HepG2 (cell line): Measurements from ENCODE around the gene TMEM125. TPM values are rescaled to one million over a fixed set of nuclear protein-coding genes. Genes with fewer than 3 reads are reported as not detected.

ENCODE experiments used
- ARNTL ChIP-seq: sonication (generic); formaldehyde crosslinking; IDR thresholded peaks from 2 replicates; pipeline ENCODE4 v1.4.0; 2020; ENCODE audit warnings: mild to moderate bottlenecking, missing genetic modification reagents
- EP300 ChIP-seq, 3 experiments: sonication (generic) in 1 of 3; formaldehyde crosslinking in 1 of 3; IDR thresholded peaks; 2 replicates each; pipeline versions ENCODE4 v1.5.1 to v1.6.1; 2011 to 2020; ENCODE audit warnings: low read depth in 2 of 3, low read length in 2 of 3, borderline replicate concordance in 1 of 3, improper control_type of control experiment in 1 of 3, mild to moderate bottlenecking in 1 of 3, missing genetic modification reagents in 1 of 3, moderate library complexity in 1 of 3
- FOSL2 ChIP-seq: sonication (generic); formaldehyde crosslinking; IDR thresholded peaks from 2 replicates; pipeline ENCODE4 v1.4.0; 2020; ENCODE audit warnings: missing genetic modification reagents
- GABPB1 ChIP-seq: IDR thresholded peaks from 2 replicates; pipeline ENCODE4 v1.6.1; 2016; ENCODE audit warnings: mild to moderate bottlenecking, missing genetic modification reagents, moderate library complexity, missing compliant biosample characterization
- MAZ ChIP-seq, 2 experiments: sonication (generic) in 1 of 2; formaldehyde crosslinking in 1 of 2; IDR thresholded peaks; 2 replicates each; pipeline versions ENCODE4 v1.5.0 to v1.6.1; 2012 to 2020; ENCODE audit warnings: low read depth in 2 of 2, mild to moderate bottlenecking in 2 of 2, borderline replicate concordance in 1 of 2, improper control_type of control experiment in 1 of 2, low read length in 1 of 2, missing genetic modification reagents in 1 of 2, moderate library complexity in 1 of 2
- ZFP1 ChIP-seq: IDR thresholded peaks from 2 replicates; pipeline ENCODE4 v1.6.1; 2016
- ZNF232 ChIP-seq: sonication (generic); formaldehyde crosslinking; IDR thresholded peaks from 2 replicates; pipeline ENCODE4 v1.4.0; 2020; ENCODE audit warnings: missing genetic modification reagents, borderline replicate concordance
- ZNF292 ChIP-seq: sonication (generic); formaldehyde crosslinking; IDR thresholded peaks from 2 replicates; pipeline ENCODE4 v1.8.1; 2022; ENCODE audit warnings: mild to moderate bottlenecking, low read depth, missing genetic modification reagents, borderline replicate concordance
- ZNF562 ChIP-seq: sonication (generic); formaldehyde crosslinking; IDR thresholded peaks from 2 replicates; pipeline ENCODE4 v1.8.0; 2022; ENCODE audit warnings: missing genetic modification reagents, borderline replicate concordance
- ZNF674 ChIP-seq: sonication (generic); formaldehyde crosslinking; IDR thresholded peaks from 2 replicates; pipeline ENCODE4 v1.5.0; 2020; ENCODE audit warnings: low read depth, mild to moderate bottlenecking, missing genetic modification reagents
- ZNF747 ChIP-seq: sonication (generic); formaldehyde crosslinking; IDR thresholded peaks from 2 replicates; pipeline ENCODE4 v1.8.1; 2023; ENCODE audit warnings: missing genetic modification reagents, mild to moderate bottlenecking, borderline replicate concordance
- polyA plus RNA-seq, 8 experiments: library from polyadenylated mRNA; depleted of rRNA in 3 of 8; stranded (reverse) in 7 of 8; unstranded in 1 of 8; fragments of >200 nt; fragmentation: Illumina TruSeq in 4 of 8; extraction: Trizol in 4 of 8; gene quantifications; 2 replicates each; pipeline versions ENCODE4 v1.2.1 to v1.2.3, GENCODE V29; 2011 to 2016; ENCODE audit warnings: low read depth in 4 of 8, missing spikeins in 1 of 8, mixed read lengths in 1 of 8; ENCODE audit not compliant: insufficient read depth in 1 of 8
- total RNA-seq, 5 experiments: library from RNA; depleted of rRNA; stranded (reverse); fragments of >200 nt; fragmentation: Illumina TruSeq; extraction: Trizol; gene quantifications; 2 replicates each; pipeline ENCODE4 v1.2.3, GENCODE V29; 2016; ENCODE audit warnings: low read depth in 1 of 5
- TF ChIP-seq, protein P1 (sequence below): sonication (generic); formaldehyde crosslinking; IDR thresholded peaks from 2 replicates; pipeline ENCODE4 v1.4.0; 2020; ENCODE audit warnings: missing genetic modification reagents
- TF ChIP-seq, protein P2 (sequence below): sonication (generic); formaldehyde crosslinking; IDR thresholded peaks from 2 replicates; pipeline ENCODE4 v1.5.1; 2020; ENCODE audit warnings: mild to moderate bottlenecking, moderate library complexity, missing genetic modification reagents
- TF ChIP-seq, protein P3 (sequence below): IDR thresholded peaks from 2 replicates; pipeline ENCODE4 v1.6.1; 2016; ENCODE audit warnings: missing genetic modification reagents, missing compliant biosample characterization
- TF ChIP-seq, protein P4 (sequence below): IDR thresholded peaks from 2 replicates; pipeline ENCODE4 v1.6.1; 2016; ENCODE audit warnings: mild to moderate bottlenecking

The TMEM125 gene
- total and polyA plus RNA-seq, 2 of the 13 experiments (the other 11 are each of a cell fraction or from before 2014, with no cell fraction given): 0.03 TPM; not detected in 1

DNA sequence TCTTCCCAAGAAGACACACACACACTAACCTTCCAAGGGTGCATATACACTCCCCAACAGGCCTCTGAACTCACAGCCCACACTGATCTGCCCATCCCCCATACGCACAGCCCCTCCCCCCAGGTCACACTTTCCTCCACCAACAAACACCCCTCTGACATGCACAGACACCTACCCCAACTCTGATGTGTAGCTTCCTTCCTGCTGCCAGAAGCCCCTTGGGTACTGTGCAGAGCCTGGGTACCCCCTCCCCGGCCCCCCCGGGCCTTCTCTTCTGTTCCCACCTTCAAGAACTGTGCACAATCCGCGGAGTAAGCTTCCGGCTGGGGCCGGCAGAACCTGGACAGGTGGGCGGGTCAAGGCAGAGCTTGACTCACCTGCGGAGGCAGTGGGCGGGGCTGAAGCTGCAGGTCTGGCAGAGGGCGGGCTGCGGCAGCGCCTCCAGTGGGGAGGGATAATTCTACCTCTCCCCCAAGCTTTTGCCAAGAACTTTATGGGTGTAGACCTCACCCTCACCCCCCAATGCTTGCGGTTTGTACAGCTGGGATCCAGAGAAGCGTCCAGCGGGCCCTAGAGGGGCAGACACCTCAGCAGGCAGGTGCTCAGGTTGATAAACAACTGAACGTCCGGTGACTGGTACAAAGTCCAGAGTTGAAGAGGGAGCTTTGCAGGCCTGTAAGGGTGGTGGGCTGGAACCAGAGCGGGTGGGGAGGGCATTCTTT lies 15.6 kb downstream of the TMEM125 start, which contains the start of gene C1orf210 (continued):
- TF ChIP-seq, protein P1, sequence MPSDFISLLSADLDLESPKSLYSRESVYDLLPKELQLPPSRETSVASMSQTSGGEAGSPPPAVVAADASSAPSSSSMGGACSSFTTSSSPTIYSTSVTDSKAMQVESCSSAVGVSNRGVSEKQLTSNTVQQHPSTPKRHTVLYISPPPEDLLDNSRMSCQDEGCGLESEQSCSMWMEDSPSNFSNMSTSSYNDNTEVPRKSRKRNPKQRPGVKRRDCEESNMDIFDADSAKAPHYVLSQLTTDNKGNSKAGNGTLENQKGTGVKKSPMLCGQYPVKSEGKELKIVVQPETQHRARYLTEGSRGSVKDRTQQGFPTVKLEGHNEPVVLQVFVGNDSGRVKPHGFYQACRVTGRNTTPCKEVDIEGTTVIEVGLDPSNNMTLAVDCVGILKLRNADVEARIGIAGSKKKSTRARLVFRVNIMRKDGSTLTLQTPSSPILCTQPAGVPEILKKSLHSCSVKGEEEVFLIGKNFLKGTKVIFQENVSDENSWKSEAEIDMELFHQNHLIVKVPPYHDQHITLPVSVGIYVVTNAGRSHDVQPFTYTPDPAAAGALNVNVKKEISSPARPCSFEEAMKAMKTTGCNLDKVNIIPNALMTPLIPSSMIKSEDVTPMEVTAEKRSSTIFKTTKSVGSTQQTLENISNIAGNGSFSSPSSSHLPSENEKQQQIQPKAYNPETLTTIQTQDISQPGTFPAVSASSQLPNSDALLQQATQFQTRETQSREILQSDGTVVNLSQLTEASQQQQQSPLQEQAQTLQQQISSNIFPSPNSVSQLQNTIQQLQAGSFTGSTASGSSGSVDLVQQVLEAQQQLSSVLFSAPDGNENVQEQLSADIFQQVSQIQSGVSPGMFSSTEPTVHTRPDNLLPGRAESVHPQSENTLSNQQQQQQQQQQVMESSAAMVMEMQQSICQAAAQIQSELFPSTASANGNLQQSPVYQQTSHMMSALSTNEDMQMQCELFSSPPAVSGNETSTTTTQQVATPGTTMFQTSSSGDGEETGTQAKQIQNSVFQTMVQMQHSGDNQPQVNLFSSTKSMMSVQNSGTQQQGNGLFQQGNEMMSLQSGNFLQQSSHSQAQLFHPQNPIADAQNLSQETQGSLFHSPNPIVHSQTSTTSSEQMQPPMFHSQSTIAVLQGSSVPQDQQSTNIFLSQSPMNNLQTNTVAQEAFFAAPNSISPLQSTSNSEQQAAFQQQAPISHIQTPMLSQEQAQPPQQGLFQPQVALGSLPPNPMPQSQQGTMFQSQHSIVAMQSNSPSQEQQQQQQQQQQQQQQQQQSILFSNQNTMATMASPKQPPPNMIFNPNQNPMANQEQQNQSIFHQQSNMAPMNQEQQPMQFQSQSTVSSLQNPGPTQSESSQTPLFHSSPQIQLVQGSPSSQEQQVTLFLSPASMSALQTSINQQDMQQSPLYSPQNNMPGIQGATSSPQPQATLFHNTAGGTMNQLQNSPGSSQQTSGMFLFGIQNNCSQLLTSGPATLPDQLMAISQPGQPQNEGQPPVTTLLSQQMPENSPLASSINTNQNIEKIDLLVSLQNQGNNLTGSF (CRISPR knock-in tag): no peak
- 0 out of 4 replicates have a peak, but pooled peaks of 1 of the 2 experiments have one; percentile 36 for TF ChIP-seq EP300 (IDR thresholded peaks at IDR 0.05; ENCODE audit: low read depth in 2 of 2, low read length in 2 of 2)
- TF ChIP-seq EP300 (CRISPR knock-in tag; IDR thresholded peaks at IDR 0.05; ENCODE audit: borderline replicate concordance): no peak
- peak; percentile 46; the same call in 1 of the 2 replicates for TF ChIP-seq GABPB1 (CRISPR knock-in tag)
- TF ChIP-seq, protein P2, sequence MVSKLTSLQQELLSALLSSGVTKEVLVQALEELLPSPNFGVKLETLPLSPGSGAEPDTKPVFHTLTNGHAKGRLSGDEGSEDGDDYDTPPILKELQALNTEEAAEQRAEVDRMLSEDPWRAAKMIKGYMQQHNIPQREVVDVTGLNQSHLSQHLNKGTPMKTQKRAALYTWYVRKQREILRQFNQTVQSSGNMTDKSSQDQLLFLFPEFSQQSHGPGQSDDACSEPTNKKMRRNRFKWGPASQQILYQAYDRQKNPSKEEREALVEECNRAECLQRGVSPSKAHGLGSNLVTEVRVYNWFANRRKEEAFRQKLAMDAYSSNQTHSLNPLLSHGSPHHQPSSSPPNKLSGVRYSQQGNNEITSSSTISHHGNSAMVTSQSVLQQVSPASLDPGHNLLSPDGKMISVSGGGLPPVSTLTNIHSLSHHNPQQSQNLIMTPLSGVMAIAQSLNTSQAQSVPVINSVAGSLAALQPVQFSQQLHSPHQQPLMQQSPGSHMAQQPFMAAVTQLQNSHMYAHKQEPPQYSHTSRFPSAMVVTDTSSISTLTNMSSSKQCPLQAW (CRISPR knock-in tag): peak; percentile 58; the same call in 1 of the 2 replicates
- 0 out of 2 replicates have a peak, but pooled peaks have one; percentile 49 for TF ChIP-seq ZNF747
- 0 out of 2 replicates have a peak, but pooled peaks have one; percentile 36 for TF ChIP-seq ZNF674 (CRISPR knock-in tag)
- TF ChIP-seq ARNTL (CRISPR knock-in tag): 0 out of 2 replicates have a peak, but pooled peaks have one; percentile 52
- TF ChIP-seq ZFP1 (CRISPR knock-in tag): 0 out of 2 replicates have a peak, but pooled peaks have one; percentile 53
- no peak for TF ChIP-seq ZNF562
- TF ChIP-seq, protein P3, sequence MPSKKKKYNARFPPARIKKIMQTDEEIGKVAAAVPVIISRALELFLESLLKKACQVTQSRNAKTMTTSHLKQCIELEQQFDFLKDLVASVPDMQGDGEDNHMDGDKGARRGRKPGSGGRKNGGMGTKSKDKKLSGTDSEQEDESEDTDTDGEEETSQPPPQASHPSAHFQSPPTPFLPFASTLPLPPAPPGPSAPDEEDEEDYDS (CRISPR knock-in tag): 0 out of 2 replicates have a peak, but pooled peaks have one; percentile 9
- 0 out of 2 replicates have a peak, but pooled peaks have one; percentile 25 for TF ChIP-seq ZNF232 (CRISPR knock-in tag)
- no peak for TF ChIP-seq MAZ (IDR thresholded peaks at IDR 0.05; ENCODE audit: borderline replicate concordance, low read depth, low read length)
- TF ChIP-seq MAZ (CRISPR knock-in tag; IDR thresholded peaks at IDR 0.05; ENCODE audit: low read depth): peak; percentile 72; the same call in 1 of the 2 replicates
- TF ChIP-seq, protein P4, sequence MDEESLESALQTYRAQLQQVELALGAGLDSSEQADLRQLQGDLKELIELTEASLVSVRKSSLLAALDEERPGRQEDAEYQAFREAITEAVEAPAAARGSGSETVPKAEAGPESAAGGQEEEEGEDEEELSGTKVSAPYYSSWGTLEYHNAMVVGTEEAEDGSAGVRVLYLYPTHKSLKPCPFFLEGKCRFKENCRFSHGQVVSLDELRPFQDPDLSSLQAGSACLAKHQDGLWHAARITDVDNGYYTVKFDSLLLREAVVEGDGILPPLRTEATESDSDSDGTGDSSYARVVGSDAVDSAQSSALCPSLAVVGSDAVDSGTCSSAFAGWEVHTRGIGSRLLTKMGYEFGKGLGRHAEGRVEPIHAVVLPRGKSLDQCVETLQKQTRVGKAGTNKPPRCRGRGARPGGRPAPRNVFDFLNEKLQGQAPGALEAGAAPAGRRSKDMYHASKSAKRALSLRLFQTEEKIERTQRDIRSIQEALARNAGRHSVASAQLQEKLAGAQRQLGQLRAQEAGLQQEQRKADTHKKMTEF (CRISPR knock-in tag): peak; percentile 28; the same call in 1 of the 2 replicates
- TF ChIP-seq FOSL2 (CRISPR knock-in tag): peak; percentile 20; the same call in 1 of the 2 replicates
- TF ChIP-seq ZNF292 (CRISPR knock-in tag): 0 out of 2 replicates have a peak, but pooled peaks have one; percentile 37
